CMK (cell line): ENCODE measurements around the gene SNX18.

ENCODE experiments used
- DNase-seq: peaks from one replicate; pipeline ENCODE4 v3.0.0-alpha.2; 2010; ENCODE audit warnings: low read depth

The SNX18 gene

GRCh38 chr5:54580997-54581811 is 63.6 kb downstream of the SNX18 start:
- DNase-seq: no peak

- DNase-seq: no peak
Measured at GRCh38 chr5:54581831-54582548, 64.4 kb downstream of the SNX18 start.

- DNase-seq: no peak
Measured at GRCh38 chr5:54586336-54586735, 68.8 kb downstream of the SNX18 start.

- DNase-seq: no peak
Measured at GRCh38 chr5:54589786-54590185, 72.2 kb downstream of the SNX18 start.

GRCh38 chr5:54590824-54591223 is 73.3 kb downstream of the SNX18 start:
- no peak for DNase-seq

GRCh38 chr5:54593779-54594178 is 76.2 kb downstream of the SNX18 start:
- no peak for DNase-seq

- no peak for DNase-seq
Measured at GRCh38 chr5:54594181-54594580, 76.6 kb downstream of the SNX18 start.

- DNase-seq: no peak
Measured at GRCh38 chr5:54595721-54596120, 78.2 kb downstream of the SNX18 start.
